Ramos (cell line): ENCODE measurements around the gene USP15.

Source experiments
- in situ Hi-C: fragments of 300-500 bp; cut with MboI; formaldehyde crosslinking; loops from one replicate; pipeline ENCODE4 v1.14.3; 2022; ENCODE audit warnings: low sequenced_read_pairs; ENCODE audit not compliant: unreplicated experiment

USP15 gene

GRCh38 chr12:62259993-62260732, at the start of gene USP15:
USP15 (plus strand) TSS chr12:62260404; CDS start chr12:62260415, 11 bp downstream.
- in situ Hi-C loops = no loop called here

- in situ Hi-C loops = no loop called here
Observed at GRCh38 chr12:62210422-62210821, 49.8 kb upstream of the USP15 start.

GRCh38 chr12:62211510-62211909, 48.7 kb upstream of the USP15 start:
- in situ Hi-C loops = no loop called here

- in situ Hi-C loops = no loop called here
Observed at GRCh38 chr12:62214846-62215245, 45.4 kb upstream of the USP15 start.

GRCh38 chr12:62215506-62215905, 44.7 kb upstream of the USP15 start:
- in situ Hi-C loops = no loop called here

- in situ Hi-C loops = no loop called here
Observed at GRCh38 chr12:62217466-62218194, 42.6 kb upstream of the USP15 start.

GRCh38 chr12:62221107-62221506, 39.1 kb upstream of the USP15 start:
- in situ Hi-C loops = no loop called here

- in situ Hi-C loops = no loop called here
Observed at GRCh38 chr12:62224601-62225000, 35.6 kb upstream of the USP15 start.

GRCh38 chr12:62227091-62227490, 33.1 kb upstream of the USP15 start:
- in situ Hi-C loops = no loop called here

GRCh38 chr12:62230652-62231051, 29.6 kb upstream of the USP15 start:
- in situ Hi-C loops = no loop called here

- in situ Hi-C loops = no loop called here
Observed at GRCh38 chr12:62232143-62232729, 28.0 kb upstream of the USP15 start.

GRCh38 chr12:62233805-62234204, 26.4 kb upstream of the USP15 start:
- in situ Hi-C loops = no loop called here

GRCh38 chr12:62239571-62239970, 20.6 kb upstream of the USP15 start:
- in situ Hi-C loops = no loop called here

GRCh38 chr12:62247281-62248045, 12.7 kb upstream of the USP15 start:
- in situ Hi-C loops = no loop called here

- in situ Hi-C loops = no loop called here
Observed at GRCh38 chr12:62248873-62249272, 11.3 kb upstream of the USP15 start.

GRCh38 chr12:62249419-62249818, 10.8 kb upstream of the USP15 start:
- in situ Hi-C loops = no loop called here

GRCh38 chr12:62250671-62251608, 9.3 kb upstream of the USP15 start:
- in situ Hi-C loops = no loop called here

GRCh38 chr12:62251609-62251958, 8.6 kb upstream of the USP15 start:
- in situ Hi-C loops = no loop called here

- in situ Hi-C loops = no loop called here
Observed at GRCh38 chr12:62252576-62252975, 7.6 kb upstream of the USP15 start.

- in situ Hi-C loops = no loop called here
Observed at GRCh38 chr12:62254967-62255366, 5.2 kb upstream of the USP15 start.
